OCI-LY1 (cell line): ENCODE results near the gene RAET1G.

Source experiments
- H2AFZ ChIP-seq: fragments of 200-600 bp; sonication (generic), shearing (Covaris generic); 2 replicates; pipeline ENCODE4 v1.6.0; 2014; ENCODE audit warnings: antibody characterized with exemption, mild to moderate bottlenecking, low read length
- H3F3A ChIP-seq: fragments of 200-600 bp; sonication (generic), shearing (Covaris generic); 2 replicates; pipeline ENCODE4 v1.6.0; 2014; ENCODE audit warnings: mild to moderate bottlenecking, antibody characterized with exemption, low read length, moderate library complexity; ENCODE audit not compliant: insufficient read depth
- H3K27ac ChIP-seq: fragments of 200-600 bp; sonication (generic); 2 replicates; pipeline ENCODE4 v1.5.1; 2014; ENCODE audit warnings: low read length, mixed run types, mild to moderate bottlenecking, low read depth; ENCODE audit not compliant: poor library complexity, severe bottlenecking
- H3K27me3 ChIP-seq: fragments of 200-600 bp; sonication (generic); 2 replicates; pipeline ENCODE4 v1.6.0; 2014; ENCODE audit warnings: antibody characterized with exemption, mild to moderate bottlenecking, low read length, moderate library complexity; ENCODE audit not compliant: insufficient read depth
- H3K36me3 ChIP-seq: fragments of 200-600 bp; sonication (generic); 2 replicates; pipeline ENCODE4 v1.6.1; 2014; ENCODE audit warnings: mild to moderate bottlenecking, antibody characterized with exemption, low read length, moderate library complexity, mixed read lengths; ENCODE audit not compliant: insufficient read depth
- H3K4me1 ChIP-seq: fragments of 200-600 bp; sonication (generic); 2 replicates; pipeline ENCODE4 v1.5.1; 2014; ENCODE audit warnings: mild to moderate bottlenecking, low read length, moderate library complexity; ENCODE audit not compliant: insufficient read depth, severe bottlenecking
- H3K4me2 ChIP-seq: fragments of 200-600 bp; sonication (generic), shearing (Covaris generic); 2 replicates; pipeline ENCODE4 v1.6.1; 2014; ENCODE audit warnings: low read length
- H3K4me3 ChIP-seq: fragments of 200-600 bp; sonication (generic); 2 replicates; pipeline ENCODE4 v1.5.1; 2014; ENCODE audit warnings: low read length, low read depth, mild to moderate bottlenecking, mixed read lengths; ENCODE audit not compliant: poor library complexity, severe bottlenecking
- H3K79me2 ChIP-seq: fragments of 200-600 bp; shearing (Covaris generic); 2 replicates; pipeline ENCODE4 v1.6.1; 2016; ENCODE audit warnings: mixed run types, low read length, mixed read lengths; ENCODE audit not compliant: insufficient read depth
- H3K9ac ChIP-seq: fragments of 200-600 bp; sonication (generic), shearing (Covaris generic); 2 replicates; pipeline ENCODE4 v1.6.1; 2014; ENCODE audit warnings: mild to moderate bottlenecking, low read length, mixed read lengths
- H3K9me2 ChIP-seq: fragments of 200-600 bp; sonication (generic), shearing (Covaris generic); 2 replicates; pipeline ENCODE4 v1.6.1; 2014; ENCODE audit warnings: low read depth, mild to moderate bottlenecking, low read length, mixed read lengths
- H3K9me3 ChIP-seq: fragments of 200-600 bp; shearing (Covaris generic); 2 replicates; pipeline ENCODE4 v1.6.1; 2014; ENCODE audit warnings: low read length, mixed read lengths
- H4K20me1 ChIP-seq: fragments of 200-600 bp; sonication (generic), shearing (Covaris generic); 2 replicates; pipeline ENCODE4 v1.6.0; 2016; ENCODE audit warnings: mild to moderate bottlenecking, low read length; ENCODE audit not compliant: insufficient read depth
- CTCF ChIP-seq: fragments of 200-600 bp; sonication (generic), shearing (Covaris generic); IDR thresholded peaks from 2 replicates; pipeline ENCODE4 v1.5.1; 2017; ENCODE audit warnings: mild to moderate bottlenecking, antibody characterized with exemption, low read length, moderate library complexity, mixed read lengths
- EZH2 ChIP-seq: fragments of 200-600 bp; sonication (generic), shearing (Covaris generic); IDR thresholded peaks from 2 replicates; pipeline ENCODE4 v1.8.0; 2017; ENCODE audit warnings: borderline replicate concordance, mixed run types, mild to moderate bottlenecking, antibody characterized with exemption, low read length, moderate library complexity, mixed read lengths

RAET1G gene

GRCh38 chr6:149881860-149882259 lies 41.1 kb downstream of the RAET1G start:
- Histone ChIP-seq H3K9me3 (no peaks in the 10 kb centered on the region), H4K20me1 (no peaks in the 10 kb centered on the region), H3K79me2 (no peaks in the 10 kb centered on the region), H3K36me3 (no peaks in the 10 kb centered on the region), H3K4me3 (no peak overlapping the region), H3K4me1 (no peaks in the 10 kb centered on the region), H2AFZ (no peak overlapping the region), H3K9me2 (no peaks in the 10 kb centered on the region), H3K9ac (no peak overlapping the region), H3F3A (no peaks in the 10 kb centered on the region), H3K27ac (no peak overlapping the region), H3K27me3 (peaks cover 4% of the 10 kb centered on the region; the same call in 1 of the 2 replicates), H3K4me2 (no peak overlapping the region)
- TF ChIP-seq CTCF (no peak), EZH2 (no peak)

GRCh38 chr6:149881066-149881766 lies 41.7 kb downstream of the RAET1G start:
- Histone ChIP-seq H2AFZ (no peak overlapping the region), H3K4me1 (no peaks in the 10 kb centered on the region), H3K9me2 (no peaks in the 10 kb centered on the region), H3K4me3 (no peak overlapping the region), H4K20me1 (no peaks in the 10 kb centered on the region), H3K4me2 (no peak overlapping the region), H3K79me2 (no peaks in the 10 kb centered on the region), H3K36me3 (no peaks in the 10 kb centered on the region), H3F3A (no peaks in the 10 kb centered on the region), H3K9me3 (no peaks in the 10 kb centered on the region), H3K27ac (no peak overlapping the region), H3K27me3 (peaks cover 4% of the 10 kb centered on the region; the same call in 1 of the 2 replicates), H3K9ac (no peak overlapping the region)
- no peak for TF ChIP-seq CTCF

- no peak overlapping the region for H3K9ac ChIP-seq
- no peak overlapping the region for H2AFZ ChIP-seq
- H3K79me2 ChIP-seq = no peaks in the 10 kb centered on the region
- H3K9me2 ChIP-seq = no peaks in the 10 kb centered on the region
- H4K20me1 ChIP-seq = no peaks in the 10 kb centered on the region
- no peaks in the 10 kb centered on the region for H3K9me3 ChIP-seq
- H3K27me3 ChIP-seq = no peaks in the 10 kb centered on the region; the same call in 1 of the 2 replicates
- no peak overlapping the region for H3K27ac ChIP-seq
- H3F3A ChIP-seq = no peaks in the 10 kb centered on the region
- no peaks in the 10 kb centered on the region for H3K4me1 ChIP-seq
- TF ChIP-seq EZH2 (no peak), CTCF (no peak)
- H3K4me2 ChIP-seq = no peak overlapping the region
- no peak overlapping the region for H3K4me3 ChIP-seq
- H3K36me3 ChIP-seq = no peaks in the 10 kb centered on the region
Observed at GRCh38 chr6:149877659-149878058, 45.3 kb downstream of the RAET1G start.
